HG03378 (cell line): ENCODE measurements around the gene ZAP70.

Experiments
- ATAC-seq: cut with Tn5 transposase; IDR thresholded peaks from one replicate; pipeline ENCODE4 v1.9.1; 2021; ENCODE audit warnings: mild to moderate bottlenecking, moderate library complexity; ENCODE audit not compliant: unreplicated experiment

The ZAP70 gene

DNA sequence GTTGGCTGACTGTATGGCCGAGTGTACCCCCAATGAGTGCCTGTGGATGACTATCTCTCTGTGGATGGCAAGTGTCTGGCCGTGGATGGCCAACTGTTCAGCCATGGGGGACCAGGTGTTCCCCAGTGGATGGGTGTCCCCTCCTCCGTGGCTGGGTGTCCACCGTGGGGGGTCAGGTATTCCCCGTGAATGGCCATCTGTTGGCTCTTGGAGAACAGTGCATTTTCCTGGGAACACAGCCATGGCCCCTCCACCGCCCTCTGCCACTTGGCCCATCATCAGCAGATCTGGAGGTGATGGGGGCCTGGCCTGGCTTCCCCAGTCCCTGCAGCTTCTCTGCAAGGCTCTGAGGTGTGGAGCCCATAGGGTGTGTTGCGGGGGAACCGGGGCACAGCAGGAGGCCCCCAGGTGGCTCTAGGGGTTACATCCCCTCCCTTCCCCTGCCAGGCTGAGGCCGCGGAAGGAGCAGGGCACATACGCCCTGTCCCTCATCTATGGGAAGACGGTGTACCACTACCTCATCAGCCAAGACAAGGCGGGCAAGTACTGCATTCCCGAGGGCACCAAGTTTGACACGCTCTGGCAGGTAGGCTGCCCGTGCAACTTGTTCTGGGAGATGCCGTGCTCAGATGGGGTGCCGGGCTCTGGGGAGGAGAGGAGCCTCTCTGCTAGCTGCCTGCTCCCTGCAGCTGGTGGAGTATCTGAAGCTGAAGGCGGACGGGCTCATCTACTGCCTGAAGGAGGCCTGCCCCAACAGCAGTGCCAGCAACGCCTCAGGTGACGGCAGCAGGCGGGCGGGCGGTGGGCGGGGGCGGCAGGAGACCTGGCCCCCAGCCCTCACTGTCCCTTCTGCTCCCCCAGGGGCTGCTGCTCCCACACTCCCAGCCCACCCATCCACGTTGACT is 19.3 kb downstream of the ZAP70 start:
- no peak for ATAC-seq

DNA sequence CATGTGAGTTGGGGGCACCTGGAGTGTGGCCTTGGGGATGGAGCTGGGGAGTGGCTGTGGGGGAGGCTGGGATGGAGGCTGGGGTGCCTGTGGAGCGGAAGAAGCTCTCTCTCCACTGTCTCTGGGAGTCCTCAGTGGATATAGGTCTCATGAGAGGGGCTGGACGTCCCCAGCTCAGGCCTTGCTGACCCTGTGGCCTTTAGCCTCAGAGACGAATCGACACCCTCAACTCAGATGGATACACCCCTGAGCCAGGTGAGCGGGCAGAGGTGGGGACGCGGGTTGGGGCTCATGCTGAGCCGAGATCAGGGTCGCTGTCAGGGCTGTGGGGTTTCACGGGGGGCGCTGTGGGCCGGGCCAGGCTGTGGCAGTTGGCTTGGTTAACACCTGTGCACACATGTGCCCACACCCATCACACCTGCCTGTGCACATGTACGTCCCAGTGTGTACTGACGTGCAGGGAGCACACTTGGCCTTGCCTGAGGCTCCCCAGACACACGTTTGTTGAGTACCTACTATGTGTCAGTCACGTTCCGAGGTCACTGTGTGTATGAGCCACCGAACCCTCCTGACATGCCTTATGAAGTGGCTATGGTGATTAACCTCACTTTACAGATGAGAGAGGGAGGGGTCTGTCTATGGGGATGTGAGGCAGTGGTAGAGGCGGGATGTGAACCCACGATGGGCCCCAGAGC is 20.1 kb downstream of the ZAP70 start:
- no peak for ATAC-seq

DNA sequence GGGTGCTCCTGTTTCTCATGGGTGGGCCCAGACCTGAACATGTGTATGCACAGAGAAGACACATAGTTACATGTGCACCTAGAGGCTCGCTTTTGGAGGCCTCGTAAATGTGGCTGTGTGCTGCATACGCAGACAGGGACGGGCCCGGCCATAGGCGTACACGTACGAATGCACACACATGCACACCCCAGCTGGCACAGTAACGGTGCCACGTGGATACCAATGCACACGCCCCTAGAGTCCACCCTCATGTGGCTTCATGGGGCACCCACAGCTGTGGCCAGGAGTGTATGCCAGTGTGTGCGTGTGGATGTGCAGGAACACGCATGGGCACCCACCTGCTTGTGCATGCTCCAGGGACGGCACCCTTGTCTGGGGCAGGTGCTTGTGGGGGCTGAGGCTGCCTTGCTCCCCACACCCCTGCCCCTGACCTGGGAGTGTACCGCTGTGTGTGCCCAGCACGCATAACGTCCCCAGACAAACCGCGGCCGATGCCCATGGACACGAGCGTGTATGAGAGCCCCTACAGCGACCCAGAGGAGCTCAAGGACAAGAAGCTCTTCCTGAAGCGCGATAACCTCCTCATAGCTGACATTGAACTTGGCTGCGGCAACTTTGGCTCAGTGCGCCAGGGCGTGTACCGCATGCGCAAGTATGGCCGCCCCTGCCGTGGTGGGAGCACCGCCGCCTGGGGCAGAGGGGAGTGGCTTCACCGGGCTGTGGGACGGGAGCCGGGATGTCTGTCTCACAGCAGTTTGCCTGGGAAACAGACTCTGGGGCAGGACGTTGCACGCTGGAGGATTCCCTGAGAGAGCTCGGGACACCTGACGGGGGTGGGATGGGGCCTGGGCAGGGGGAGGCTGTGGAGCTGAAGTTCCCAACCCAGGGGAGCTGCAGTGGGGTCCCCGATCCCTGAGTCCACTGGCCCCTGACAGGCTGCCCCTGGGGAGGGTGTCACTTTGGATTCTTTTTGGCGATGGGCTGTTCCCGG is 21.0 kb downstream of the ZAP70 start:
- ATAC-seq = no peak

DNA sequence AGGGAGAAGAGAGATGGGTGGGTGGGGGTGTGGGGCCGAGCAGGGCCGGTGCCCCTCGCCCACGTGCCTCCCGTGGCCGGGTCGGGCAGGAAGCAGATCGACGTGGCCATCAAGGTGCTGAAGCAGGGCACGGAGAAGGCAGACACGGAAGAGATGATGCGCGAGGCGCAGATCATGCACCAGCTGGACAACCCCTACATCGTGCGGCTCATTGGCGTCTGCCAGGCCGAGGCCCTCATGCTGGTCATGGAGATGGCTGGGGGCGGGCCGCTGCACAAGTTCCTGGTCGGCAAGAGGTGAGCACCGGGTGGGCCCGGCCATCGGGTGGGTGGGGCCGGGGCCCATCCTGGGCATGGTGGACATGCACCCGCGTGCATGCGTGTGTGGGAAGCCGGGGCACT is 21.8 kb downstream of the ZAP70 start:
- no peak for ATAC-seq

DNA sequence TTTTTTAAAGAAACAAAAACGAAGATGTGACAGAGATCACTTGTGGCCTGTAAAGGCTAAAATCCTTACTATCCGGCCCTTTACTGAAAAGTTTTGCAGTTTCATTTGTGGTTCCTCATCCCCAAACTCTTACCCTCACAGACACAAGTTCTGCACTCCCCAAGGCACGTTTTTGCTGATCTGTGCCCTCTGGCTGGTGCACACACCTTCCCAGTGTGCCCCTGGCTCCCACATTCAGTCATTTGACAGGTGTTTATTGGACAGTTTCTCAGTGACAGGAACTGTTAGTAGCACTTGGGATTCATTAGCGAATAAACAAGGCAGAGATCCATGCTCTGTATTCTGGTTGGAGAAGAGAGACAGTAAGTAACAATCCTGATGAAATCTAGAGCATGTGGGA is 22.8 kb downstream of the ZAP70 start:
- ATAC-seq = no peak

DNA sequence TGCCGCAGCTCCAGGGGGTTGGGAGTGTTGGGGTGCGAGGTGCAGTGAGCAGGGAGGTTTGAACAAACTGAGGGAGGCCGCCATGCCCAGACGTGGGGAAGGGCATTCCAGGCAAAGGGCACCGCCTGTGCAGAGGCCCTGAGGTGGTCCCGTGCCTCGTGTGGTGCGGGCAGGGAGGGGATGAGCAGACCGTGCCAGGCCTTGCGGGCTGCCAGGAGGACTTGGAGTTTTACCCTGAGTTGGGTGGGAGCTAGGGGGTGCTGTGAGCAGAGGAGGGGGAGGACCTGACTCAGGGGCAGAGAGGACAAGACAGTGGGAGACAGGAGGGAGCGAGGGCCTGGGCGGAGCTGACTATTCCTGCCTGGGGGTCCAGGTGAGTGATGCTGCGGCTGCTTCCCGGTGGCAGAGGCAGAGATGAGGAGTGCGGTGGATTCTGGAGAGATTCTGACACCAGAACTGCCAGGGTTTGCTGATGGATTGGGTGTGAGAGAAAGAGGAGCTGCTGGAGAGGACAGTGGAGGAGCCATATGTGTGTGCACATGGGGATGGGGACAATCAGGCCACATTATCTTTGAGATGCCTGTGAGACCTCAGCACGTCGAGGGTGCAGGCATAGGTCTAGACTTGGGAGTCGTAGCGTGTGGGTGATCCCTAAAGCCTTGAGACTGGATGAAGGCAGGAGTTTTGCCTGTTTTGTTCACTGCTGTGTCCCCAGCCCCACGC is 23.4 kb downstream of the ZAP70 start:
- no peak for ATAC-seq

DNA sequence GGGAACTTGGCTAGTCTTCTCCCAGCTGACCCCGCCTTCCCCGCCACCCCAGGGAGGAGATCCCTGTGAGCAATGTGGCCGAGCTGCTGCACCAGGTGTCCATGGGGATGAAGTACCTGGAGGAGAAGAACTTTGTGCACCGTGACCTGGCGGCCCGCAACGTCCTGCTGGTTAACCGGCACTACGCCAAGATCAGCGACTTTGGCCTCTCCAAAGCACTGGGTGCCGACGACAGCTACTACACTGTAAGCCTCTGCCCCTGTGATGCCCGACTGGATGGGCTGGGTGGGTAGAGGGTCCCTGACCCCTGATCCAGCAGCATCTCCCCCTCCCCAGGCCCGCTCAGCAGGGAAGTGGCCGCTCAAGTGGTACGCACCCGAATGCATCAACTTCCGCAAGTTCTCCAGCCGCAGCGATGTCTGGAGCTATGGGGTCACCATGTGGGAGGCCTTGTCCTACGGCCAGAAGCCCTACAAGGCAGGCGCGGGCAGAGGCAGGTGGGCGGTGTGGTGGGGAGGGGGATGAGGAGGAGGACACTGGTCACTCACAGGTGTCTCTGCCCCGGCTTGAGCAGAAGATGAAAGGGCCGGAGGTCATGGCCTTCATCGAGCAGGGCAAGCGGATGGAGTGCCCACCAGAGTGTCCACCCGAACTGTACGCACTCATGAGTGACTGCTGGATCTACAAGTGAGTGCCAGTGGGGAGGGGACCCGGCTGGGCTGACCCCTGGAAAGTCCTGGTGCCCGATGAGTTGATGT is 24.2 kb downstream of the ZAP70 start:
- ATAC-seq = no peak

DNA sequence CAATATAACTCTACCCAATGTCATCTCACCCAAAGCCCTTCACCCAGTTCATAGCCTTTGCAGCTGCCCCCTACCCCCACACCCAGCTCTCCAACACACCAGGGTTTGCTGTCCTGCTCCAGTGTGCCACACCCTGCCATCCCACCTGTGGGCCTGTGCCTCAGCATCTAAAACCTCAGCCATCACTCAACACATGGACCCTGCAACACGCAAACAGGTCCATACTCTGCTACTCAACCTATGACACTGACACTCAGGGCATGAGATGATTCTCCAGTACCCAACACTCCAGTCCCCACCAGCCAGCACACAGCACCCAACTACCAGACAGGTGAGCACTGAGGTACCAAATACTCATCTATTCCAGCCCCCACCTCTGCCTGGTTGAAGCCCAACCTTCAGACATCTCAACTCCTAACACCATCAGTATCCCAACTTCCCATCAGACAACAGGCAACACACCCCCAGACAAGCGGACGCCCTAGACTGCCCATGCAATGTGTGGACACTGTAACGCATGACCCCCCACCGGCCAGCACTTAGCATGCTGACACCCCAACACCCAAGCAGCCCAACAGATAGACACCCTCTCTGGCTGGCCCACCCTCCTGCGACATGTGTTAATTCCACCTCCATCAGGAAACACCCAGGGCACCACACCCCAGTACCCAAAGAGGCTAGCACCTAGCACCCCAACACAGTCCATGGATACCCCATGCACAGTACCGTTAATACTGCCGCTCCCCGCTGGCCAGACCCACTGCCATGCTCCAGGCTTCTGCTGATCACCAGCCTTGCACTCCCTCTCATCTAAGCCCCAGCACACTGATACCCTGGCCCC is 25.0 kb downstream of the ZAP70 start:
- no peak for ATAC-seq

DNA sequence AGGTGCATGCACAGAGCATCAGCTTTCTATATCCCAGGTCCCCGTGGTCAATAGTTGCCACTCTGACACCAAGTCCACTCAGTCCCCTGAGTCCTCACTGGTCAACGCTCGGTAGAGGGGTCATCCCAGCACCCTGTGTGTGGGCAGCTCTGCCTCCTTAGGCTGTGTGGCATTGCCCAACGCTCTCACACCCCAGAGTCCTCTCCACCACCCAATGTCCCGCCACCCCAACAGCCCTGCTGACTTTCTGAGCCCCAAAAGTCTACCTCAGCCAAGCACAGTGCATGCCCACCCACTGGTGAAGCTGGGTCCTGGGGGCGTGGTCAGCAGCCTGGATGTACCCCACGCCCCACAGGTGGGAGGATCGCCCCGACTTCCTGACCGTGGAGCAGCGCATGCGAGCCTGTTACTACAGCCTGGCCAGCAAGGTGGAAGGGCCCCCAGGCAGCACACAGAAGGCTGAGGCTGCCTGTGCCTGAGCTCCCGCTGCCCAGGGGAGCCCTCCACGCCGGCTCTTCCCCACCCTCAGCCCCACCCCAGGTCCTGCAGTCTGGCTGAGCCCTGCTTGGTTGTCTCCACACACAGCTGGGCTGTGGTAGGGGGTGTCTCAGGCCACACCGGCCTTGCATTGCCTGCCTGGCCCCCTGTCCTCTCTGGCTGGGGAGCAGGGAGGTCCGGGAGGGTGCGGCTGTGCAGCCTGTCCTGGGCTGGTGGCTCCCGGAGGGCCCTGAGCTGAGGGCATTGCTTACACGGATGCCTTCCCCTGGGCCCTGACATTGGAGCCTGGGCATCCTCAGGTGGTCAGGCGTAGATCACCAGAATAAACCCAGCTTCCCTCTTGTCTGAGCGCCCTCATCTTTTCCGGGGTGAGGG is 25.9 kb downstream of the ZAP70 start:
- no peak for ATAC-seq

DNA sequence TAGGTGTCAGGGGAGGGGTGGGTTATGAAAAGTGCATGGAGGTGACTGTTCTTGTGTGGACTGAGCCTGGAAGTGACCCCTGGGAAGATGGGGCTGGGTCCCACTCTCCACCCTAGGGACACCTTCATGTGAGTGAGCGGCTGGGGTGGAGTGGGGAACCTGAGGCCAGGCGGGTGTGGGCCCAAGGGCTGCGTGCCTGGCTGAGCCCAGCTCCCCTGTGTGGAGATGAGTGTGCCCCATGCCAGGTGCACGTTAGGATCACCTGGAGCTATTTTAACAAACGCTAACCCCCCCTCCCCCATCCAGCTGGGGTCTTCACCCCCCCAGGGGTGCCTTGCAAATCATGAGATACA is 26.5 kb downstream of the ZAP70 start:
- no peak for ATAC-seq

DNA sequence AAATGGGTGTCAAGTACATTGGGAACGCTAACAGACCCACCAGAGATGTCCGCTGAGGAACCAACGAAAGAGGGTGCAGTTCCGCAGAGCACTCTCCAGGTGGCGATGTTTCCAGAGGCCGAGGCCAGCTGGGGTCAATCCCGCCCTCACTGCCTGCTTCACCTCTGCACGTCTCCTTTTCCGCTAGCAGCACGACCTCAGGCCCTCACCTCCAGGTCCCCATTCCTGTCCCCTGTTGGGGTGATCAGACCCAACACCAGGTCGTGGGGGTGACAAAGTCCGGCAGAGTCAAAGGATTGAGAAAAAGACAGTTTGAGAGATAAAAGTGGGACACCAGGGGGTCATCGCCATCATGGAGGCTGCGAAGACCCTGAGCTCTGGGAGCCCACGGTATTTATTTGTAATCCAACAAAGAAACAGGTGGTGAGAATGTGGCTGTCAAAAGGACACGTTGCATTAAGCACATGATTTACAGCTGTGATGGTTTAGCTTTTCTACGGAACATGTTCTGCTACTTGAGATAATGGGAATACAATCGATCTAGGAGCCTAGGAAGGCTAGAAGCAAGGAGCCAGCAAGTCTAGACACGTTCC is 27.3 kb downstream of the ZAP70 start:
- ATAC-seq = no peak

DNA sequence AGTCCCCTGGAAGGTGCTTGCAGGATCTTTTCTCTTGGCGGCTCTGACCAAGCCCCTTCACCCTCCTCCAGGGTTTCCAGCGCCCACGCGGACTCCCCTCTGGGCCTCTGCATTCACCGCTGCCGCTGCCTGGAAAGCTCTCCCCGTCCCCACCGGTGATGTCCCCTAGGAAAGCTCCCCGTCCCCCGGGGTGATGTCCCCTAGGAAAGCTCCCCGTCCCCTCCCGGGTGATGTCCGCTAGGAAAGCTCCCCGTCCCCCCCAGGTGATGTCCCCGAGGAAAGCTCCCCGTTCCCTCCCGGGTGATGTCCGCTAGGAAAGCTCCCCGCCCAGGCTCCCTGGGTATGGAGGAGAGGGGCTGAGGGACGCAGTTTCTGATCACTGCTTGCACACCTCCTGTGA is 27.9 kb downstream of the ZAP70 start:
- no peak for ATAC-seq

DNA sequence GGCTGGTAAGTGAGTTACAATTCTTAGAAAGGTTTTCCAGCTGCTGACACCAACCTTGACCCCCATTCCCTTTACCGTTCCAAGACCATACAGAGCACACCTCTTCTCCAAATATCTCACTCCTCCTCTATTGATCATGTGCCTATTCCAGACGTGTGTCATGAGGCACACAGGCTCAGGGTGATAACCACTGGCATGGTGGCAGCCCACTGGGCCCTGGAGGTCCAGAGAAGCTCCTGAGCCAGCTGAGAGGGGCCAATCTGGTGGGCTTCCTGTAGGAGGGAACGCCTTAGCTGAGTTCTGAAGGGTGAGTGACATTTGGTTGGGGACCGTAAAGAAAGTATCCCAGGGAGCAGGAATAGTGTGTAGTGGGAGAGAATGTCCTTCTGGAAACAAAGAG is 28.3 kb downstream of the ZAP70 start:
- ATAC-seq = no peak

DNA sequence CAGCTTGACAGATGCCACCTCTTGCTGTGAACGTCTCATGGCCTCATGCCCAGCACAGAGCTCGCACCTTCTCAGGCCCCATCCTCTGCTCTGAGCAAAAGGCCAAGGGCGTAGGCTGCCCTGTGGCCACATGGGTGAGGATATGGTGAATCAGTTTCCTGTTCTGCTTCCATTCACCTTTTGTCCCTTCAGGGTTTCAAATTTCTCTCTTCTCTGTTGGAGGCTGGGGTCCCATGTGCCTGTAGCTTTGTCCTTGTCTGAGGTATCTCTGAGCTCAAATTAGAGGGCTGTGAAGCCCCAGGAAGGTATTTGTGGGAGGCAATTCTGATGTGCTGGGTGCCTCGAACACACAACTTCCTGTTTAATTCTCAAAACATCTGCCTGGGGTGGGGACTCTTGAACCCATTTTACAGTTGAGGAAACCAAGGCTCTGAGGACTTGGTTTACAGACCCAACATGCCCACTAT is 29.0 kb downstream of the ZAP70 start:
- no peak for ATAC-seq

DNA sequence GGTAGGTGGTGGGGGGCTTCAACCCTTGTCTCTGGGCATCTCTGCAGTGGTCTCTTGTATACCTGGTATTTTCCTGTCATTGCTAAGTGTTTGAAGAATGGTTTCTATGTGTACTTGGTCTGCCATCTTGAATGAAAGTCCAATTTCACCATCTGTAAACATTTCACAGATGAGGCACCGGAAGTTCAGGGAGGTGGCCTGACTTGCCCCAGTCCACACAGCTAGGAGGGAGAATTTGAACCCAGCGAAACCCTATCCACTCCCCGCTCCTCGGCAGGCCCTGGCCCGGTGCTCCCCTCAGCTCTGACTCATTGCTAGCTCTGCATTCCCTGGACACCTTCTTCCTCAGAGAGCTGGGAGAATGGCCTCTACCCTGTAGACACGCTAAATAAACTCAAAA is 30.5 kb downstream of the ZAP70 start:
- no peak for ATAC-seq

DNA sequence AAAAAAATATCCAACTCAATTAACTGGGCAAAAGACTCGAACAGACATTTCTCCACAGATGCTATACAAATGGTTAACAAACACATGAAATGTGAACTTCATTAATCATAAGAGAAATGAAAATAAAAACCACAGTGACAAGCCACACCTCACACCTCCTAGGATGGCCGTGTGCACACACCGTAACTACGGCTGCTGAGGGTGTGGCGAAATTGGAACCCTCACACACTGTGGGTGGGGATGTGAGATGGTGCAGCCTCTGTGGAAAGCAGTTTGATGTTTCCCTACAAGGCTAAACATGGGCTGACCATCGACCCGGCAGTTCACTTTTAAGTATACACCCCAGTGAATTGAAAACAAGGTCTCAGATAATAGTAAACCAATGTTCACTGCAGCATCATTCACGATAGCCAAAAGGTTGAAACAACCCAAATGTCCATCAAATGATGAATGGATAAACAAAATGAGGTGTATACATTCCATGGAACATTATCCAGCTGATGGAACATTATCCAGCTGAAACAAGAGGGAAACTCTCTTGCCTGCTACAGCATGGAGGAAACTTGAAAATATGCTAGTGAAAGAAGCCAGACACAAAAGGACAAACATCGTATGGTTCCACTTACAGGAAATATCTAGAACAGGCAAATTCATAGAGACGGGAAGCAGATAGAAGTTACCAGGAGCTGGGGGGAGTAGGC is 32.2 kb downstream of the ZAP70 start:
- peak; percentile 46 for ATAC-seq

DNA sequence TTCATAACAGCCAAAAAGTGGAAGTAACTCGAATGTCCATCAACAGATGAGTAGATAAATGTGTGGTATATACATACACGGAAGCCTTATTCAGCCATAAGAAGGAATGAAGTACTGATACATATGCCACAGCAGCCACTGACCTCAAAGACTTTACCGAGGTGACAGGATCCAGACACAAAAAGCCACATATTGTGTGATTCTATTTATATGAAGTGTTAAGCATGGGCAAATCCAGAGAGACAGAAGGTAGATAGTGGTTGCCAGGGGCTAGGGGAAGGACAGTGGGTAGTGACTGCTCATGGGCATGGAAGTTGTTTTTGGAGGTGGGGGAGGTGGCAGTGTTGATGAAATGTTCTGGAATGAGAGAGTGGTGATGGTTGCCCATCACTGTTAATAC is 33.9 kb downstream of the ZAP70 start:
- ATAC-seq = no peak
